ENCODE data around the gene IL4I1. TPM values are rescaled to one million over a fixed set of nuclear protein-coding genes. Genes with fewer than 3 reads are reported as not detected.

The IL4I1 gene
- total RNA-seq (2022; extraction: Qiagen RNA extraction): 0.35 to 0.71 TPM (median 0.59 TPM) in 5 replicates

DNA sequence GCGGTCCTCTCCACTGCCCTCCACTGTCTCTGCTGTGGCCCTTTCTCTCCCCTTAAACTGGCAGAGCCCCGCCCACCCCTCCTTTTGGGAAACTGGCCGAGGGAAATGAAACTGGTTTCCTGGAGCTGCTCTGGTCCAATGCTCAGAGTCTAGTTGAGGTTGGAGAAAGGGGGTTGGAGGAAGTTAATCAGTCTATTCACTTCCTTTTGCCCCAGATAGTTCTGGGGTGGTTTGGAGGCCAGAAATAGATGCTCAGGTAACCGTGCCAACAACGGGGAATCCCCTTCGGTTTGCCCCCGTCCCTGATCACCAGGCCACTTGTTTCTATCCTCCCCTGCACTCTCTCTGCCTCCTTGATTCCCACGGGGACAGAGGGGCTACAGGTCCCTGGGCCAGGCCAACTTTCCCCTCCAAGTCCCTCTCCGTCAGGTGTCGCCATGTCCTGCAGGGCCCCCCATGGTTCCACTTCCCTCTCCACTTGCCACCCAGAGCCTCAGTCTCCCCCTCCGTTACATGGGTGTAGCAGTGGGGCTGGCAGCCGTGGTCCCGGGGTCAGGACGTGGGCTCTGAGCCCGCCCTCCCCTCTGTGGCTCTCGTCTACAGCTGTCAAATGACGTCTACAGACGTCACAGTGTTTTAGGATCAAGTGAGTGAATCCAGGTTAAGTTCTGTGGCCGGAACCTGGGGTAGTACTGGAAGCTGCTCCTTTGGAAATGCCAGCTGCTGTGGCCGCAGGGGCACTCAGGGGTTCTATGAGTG, at the start of gene IL4I1:
Gene IL4I1 (minus strand): TSS at position 25 of the 759 bp plus-strand sequence. CDS start 727 bp downstream, outside the sequence.

GRCh38 chr19:49929121-49929610, 32.5 kb upstream of the IL4I1 start, which contains the start of the genes ATF5 and NUP62:
Gene ATF5, plus strand, starts transcription at chr19:49929205. Its CDS starts 1,646 bp downstream, at chr19:49930851.
Gene NUP62, minus strand, starts transcription at chr19:49929504. Its CDS starts 19,697 bp downstream, at chr19:49909807.

GRCh38 chr19:49877020-49877878, 19.4 kb downstream of the IL4I1 start, which contains the start of the genes AKT1S1 and TBC1D17:
Gene AKT1S1, minus strand, starts transcription at chr19:49877355. Its CDS starts 4,060 bp downstream, at chr19:49873295.
Gene TBC1D17, plus strand, starts transcription at chr19:49877702. Its CDS starts 22 bp downstream, at chr19:49877724.

GRCh38 chr19:49866933-49867782, 29.5 kb downstream of the IL4I1 start, which contains the start of gene PNKP:
Gene PNKP, minus strand, starts transcription at chr19:49867576. Its CDS starts 372 bp downstream, at chr19:49867204.

DNA sequence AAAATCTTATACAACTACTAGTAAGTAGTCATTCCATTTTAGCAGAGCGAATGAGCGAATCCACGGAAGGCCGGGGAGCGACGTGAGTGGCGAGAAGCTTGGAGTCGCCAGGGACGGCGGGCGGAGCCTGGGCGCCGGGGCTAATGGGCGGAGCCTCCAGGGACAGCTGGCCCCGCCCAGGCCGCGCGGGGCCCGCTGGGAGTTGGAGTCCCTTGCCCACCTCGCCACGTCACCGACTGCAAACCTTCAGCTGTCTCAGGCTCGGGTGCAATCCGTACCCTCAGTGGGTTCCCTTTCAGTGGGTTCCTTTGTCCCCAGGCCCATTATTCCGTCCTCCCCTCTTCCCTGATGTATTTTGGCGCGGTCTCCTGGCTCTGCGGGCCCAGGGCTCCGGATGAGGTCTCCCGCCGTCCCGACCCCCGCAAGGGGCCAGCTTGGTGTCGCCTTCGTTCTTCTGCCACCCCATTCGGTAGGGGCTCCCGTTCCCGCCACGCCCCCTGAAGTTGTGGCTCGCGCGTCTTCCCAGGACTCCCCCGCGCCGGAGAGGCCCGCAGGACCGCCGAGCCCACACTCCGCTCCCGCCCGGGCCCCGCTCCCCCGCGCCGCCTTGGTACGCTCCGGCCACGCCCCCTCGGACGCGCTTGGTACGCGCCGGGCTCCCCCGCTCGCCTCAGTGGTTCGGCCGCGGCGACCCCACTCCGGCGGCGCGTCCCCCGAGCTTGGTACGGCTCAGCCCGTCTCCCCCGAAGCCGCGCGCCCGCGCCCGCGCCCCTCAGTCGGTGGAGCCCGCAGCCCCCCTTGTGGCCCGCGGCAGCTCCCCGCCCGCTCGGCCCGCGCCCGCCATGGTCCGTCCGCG, 46.0 kb downstream of the IL4I1 start, which contains the start of gene PTOV1:
Gene PTOV1 (plus strand): TSS at position 673 of the 856 bp plus-strand sequence.

Other genes starting within 250 kb of the IL4I1 start
- 74.8 to 117 TPM (median 95.5 TPM) in 5 replicates for gene IRF3, start 231.0 kb downstream of the IL4I1 start, total RNA-seq (2022; extraction: Qiagen RNA extraction)
- gene BCL2L12, start 231.0 kb downstream of the IL4I1 start, total RNA-seq (2022; extraction: Qiagen RNA extraction): 53.4 to 73.8 TPM (median 70.9 TPM) in 5 replicates
- gene PRMT1, start 219.6 kb downstream of the IL4I1 start, total RNA-seq (2022; extraction: Qiagen RNA extraction): 403 to 432 TPM (median 421 TPM) in 5 replicates
- 3.6 to 7.2 TPM (median 5.1 TPM) in 5 replicates for gene ADM5, start 207.3 kb downstream of the IL4I1 start, total RNA-seq (2022; extraction: Qiagen RNA extraction)
- gene CPT1C, start 205.8 kb downstream of the IL4I1 start, total RNA-seq (2022; extraction: Qiagen RNA extraction): 11.0 to 15.0 TPM (median 14.0 TPM) in 5 replicates
- not detected in 5 replicates for gene TSKS, start 133.6 kb downstream of the IL4I1 start, total RNA-seq (2022; extraction: Qiagen RNA extraction)
- 40.1 to 57.8 TPM (median 55.4 TPM) in 5 replicates for gene AP2A1, start 129.9 kb downstream of the IL4I1 start, total RNA-seq (2022; extraction: Qiagen RNA extraction)
- gene FUZ, start 83.6 kb downstream of the IL4I1 start, total RNA-seq (2022; extraction: Qiagen RNA extraction): 13.3 to 16.4 TPM (median 14.5 TPM) in 5 replicates
- 45.8 to 71.0 TPM (median 68.3 TPM) in 5 replicates for gene MED25, start 78.6 kb downstream of the IL4I1 start, total RNA-seq (2022; extraction: Qiagen RNA extraction)
- gene PTOV1, start 45.7 kb downstream of the IL4I1 start, total RNA-seq (2022; extraction: Qiagen RNA extraction): 109 to 158 TPM (median 143 TPM) in 5 replicates
- 42.9 to 59.9 TPM (median 52.0 TPM) in 5 replicates for gene PNKP, start 29.3 kb downstream of the IL4I1 start, total RNA-seq (2022; extraction: Qiagen RNA extraction)
- gene AKT1S1, start 19.5 kb downstream of the IL4I1 start, total RNA-seq (2022; extraction: Qiagen RNA extraction): 67.2 to 121 TPM (median 103 TPM) in 5 replicates
- 17.4 to 22.9 TPM (median 20.4 TPM) in 5 replicates for gene TBC1D17, start 19.2 kb downstream of the IL4I1 start, total RNA-seq (2022; extraction: Qiagen RNA extraction)
- 39.0 to 57.8 TPM (median 54.8 TPM) in 5 replicates for gene ATF5, start 32.3 kb upstream of the IL4I1 start, total RNA-seq (2022; extraction: Qiagen RNA extraction)
- gene NUP62, start 32.6 kb upstream of the IL4I1 start, total RNA-seq (2022; extraction: Qiagen RNA extraction): 66.7 to 94.5 TPM (median 87.1 TPM) in 5 replicates
- gene SIGLEC11, start 64.3 kb upstream of the IL4I1 start, total RNA-seq (2022; extraction: Qiagen RNA extraction): 0.04 to 0.14 TPM (median 0.06 TPM) in 4 of 5 replicates, not detected in the other
- gene VRK3, start 128.5 kb upstream of the IL4I1 start, total RNA-seq (2022; extraction: Qiagen RNA extraction): 34.8 to 40.7 TPM (median 38.7 TPM) in 5 replicates
- 7.7 to 10.2 TPM (median 9.6 TPM) in 5 replicates for gene ZNF473, start 129.1 kb upstream of the IL4I1 start, total RNA-seq (2022; extraction: Qiagen RNA extraction)

All from A549 treated with Mapracorat at 1 μM for 4 hours (cell line).